Sigmoid colon (tissue), 7 donors: ENCODE measurements around the gene EGR2. TPM values are rescaled to one million over a fixed set of nuclear protein-coding genes. Genes with fewer than 3 reads are reported as not detected.

Source experiments
- DNase-seq: peaks from one replicate; pipeline ENCODE4 v3.0.0-alpha.2; 2019
- H3K27ac ChIP-seq, 4 donors: fragments of 200-600 bp; sonication (generic); one replicate each; pipeline ENCODE4 v1.5.1; 2016 to 2019; ENCODE audit warnings: mild to moderate bottlenecking in 1 of 4
- H3K27me3 ChIP-seq, 3 donors: fragments of 200-600 bp; sonication (generic); one replicate each; pipeline ENCODE4 v1.5.1; 2019; ENCODE audit warnings: mild to moderate bottlenecking in 1 of 3
- H3K36me3 ChIP-seq, 4 donors: fragments of 200-600 bp; sonication (generic); one replicate each; pipeline ENCODE4 v1.5.1; 2016 to 2019
- H3K4me1 ChIP-seq, 4 donors: fragments of 200-600 bp; sonication (generic); one replicate each; pipeline ENCODE4 v1.5.1; 2017 to 2019
- H3K4me3 ChIP-seq, 4 donors: fragments of 200-600 bp; sonication (generic); one replicate each; pipeline ENCODE4 v1.5.1; 2017 to 2019; ENCODE audit warnings: mild to moderate bottlenecking in 2 of 4, moderate library complexity in 1 of 4
- H3K9me3 ChIP-seq, 4 donors: fragments of 200-600 bp in 3 of 4; sonication (generic) in 3 of 4; one replicate each; pipeline versions ENCODE4 v1.5.1 to v1.6.1; 2013 to 2019
- EP300 ChIP-seq, 4 donors: sonication (generic); formaldehyde crosslinking; IDR thresholded peaks; one replicate each; pipeline ENCODE4 v1.6.1; 2017; ENCODE audit warnings: antibody characterized with exemption in 4 of 4
- POLR2A ChIP-seq, 2 donors: fragments of 450-650 bp; IDR thresholded peaks; one replicate each; pipeline ENCODE4 v1.6.1; 2016; ENCODE audit warnings: antibody characterized with exemption in 2 of 2, mild to moderate bottlenecking in 2 of 2, moderate library complexity in 2 of 2
- POLR2AphosphoS5 ChIP-seq, 4 donors: sonication (generic); formaldehyde crosslinking; IDR thresholded peaks; one replicate each; pipeline ENCODE4 v1.6.1; 2017; ENCODE audit warnings: antibody characterized with exemption in 4 of 4
- WGBS, 2 donors: extraction: QIAGEN DNeasy Blood & Tissue Kit; methylation state at CpG; one replicate each; pipeline ENCODE4 v1.1.7; 2013; 5-methylcytosine and 5-hydroxymethylcytosine counted together
- intact Hi-C: fragments of 100-400 bp; cut with DNase I; formaldehyde crosslinking; loops from one replicate; pipeline ENCODE4 v1.15.1; 2023
- polyA plus RNA-seq, 3 donors: library from polyadenylated mRNA; stranded (reverse); fragments of 200-250 nt; gene quantifications; one replicate each; pipeline ENCODE4 v1.2.3, GENCODE V29; 2013
- total RNA-seq, 4 donors: library from RNA; depleted of rRNA; stranded (reverse); fragments of >200 nt; gene quantifications; one replicate each; pipeline ENCODE4 v1.1.0, GENCODE V29; 2016
- TF ChIP-seq, protein P1 (sequence below), 4 experiments: fragments of 450-650 bp in 3 of 4; fragments of 200-600 bp in 1 of 4; IDR thresholded peaks; one replicate each; pipeline ENCODE4 v1.5.1; 2016 to 2019; ENCODE audit warnings: antibody characterized with exemption in 4 of 4, mild to moderate bottlenecking in 3 of 4, moderate library complexity in 2 of 4
- donor health status: healthy with polysubstance abuse.
- donor health status: Bipolar disorder and iron deficiency.
- donor health status: healthy.

Gene EGR2
- total RNA-seq (1 to 10 TPM; 1.7 to 3.4 (median 1.8) TPM), polyA plus RNA-seq (1 to 10 TPM in 2 of 3 donors, under 1 TPM in 1; 0.23 to 2.2 (median 1.8) TPM)

DNA sequence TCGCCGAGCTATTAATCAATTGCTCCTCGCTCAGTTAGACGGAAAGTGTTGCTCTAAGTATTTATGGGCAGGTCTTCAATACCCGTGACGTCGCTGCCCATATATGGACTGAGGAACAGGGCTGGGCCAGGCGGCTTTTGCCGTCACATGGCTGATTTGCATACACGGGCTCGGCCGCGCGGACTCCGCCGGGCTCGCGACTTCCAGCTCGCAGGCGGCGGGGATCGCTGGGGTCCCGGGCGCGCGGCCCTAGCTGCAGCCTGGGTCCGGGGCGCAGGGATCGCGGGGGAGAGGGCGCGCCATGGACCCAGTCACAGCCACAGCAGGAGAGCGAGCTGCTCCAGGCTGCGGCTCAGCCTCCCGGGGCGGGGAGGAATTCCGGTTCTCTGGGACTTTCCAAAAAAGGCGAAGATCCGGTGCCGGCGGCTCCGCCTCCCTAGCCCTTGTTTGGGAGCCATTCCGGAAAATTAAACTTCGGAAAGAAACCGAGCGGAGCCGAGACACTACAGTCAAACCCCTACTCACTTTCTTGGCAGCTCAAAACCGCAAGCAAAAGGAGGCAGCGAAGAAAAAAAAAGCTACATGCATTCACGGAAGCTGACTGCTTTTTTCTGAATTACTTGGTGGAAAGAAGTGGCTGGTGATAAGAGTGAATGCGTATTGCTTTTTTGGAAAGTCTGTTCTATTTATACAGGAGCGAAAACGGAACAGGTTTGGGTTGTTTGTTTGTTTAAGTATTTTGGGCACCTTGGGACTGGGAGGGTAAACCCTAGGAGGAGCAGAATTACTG, at the start of gene EGR2:
Gene EGR2, minus strand, starts transcription at position 36 of the 790 bp plus-strand sequence. CDS start 337 bp downstream, outside the sequence.
- TF ChIP-seq POLR2A (IDR thresholded peaks at IDR 0.05) (no peak), POLR2AphosphoS5 (IDR thresholded peaks at IDR 0.05) (peak in 2 of 4 donors; percentile 30 to 72)
- H3K27me3 ChIP-seq: peaks cover 13 to 51% (median 24%) of the 10 kb centered on the region in 3 donors
- 0% methylated on average over 53 of the region's 53 CpGs for WGBS, 2 donors
- no peaks in the 10 kb centered on the region for H3K9me3 ChIP-seq
- no peaks in the 10 kb centered on the region for H3K36me3 ChIP-seq
- DNase-seq: peak; percentile 97
- peaks cover 0 to 41% (median 38%) of the 10 kb centered on the region in 4 donors for H3K4me1 ChIP-seq
- peak within 1 kb of the TSS; percentile 79 to 95 (median 88) for H3K27ac ChIP-seq
- intact Hi-C loops: loop anchor here (5.0 kb wide), 2 partner anchors 224 to 341 kb away; no protein-coding TSS in a partner anchor
- peak within 1 kb of the TSS; percentile 64 to 88 (median 78) for H3K4me3 ChIP-seq

DNA sequence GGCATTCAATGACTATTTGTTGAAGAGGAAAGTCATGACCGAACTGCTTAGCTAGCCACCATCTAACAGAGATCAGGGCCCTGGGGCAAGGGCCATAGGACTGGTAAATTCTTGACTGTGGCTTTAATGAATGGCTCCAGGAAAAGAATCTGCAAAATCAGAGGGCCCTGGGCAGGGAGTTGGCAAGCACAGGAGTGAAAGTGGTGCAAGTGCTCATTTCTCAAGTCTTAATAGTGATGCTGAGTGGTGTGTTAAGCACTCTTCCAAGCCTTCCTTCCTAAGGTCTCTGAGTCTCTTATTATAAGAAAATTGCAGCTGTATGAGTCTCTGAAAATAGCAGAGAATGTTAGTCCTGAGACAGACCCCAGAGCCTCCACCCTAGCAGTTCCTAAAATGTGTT, 46.3 kb upstream of the EGR2 start:
- DNase-seq: no peak
- H3K27ac ChIP-seq: no peak overlapping the region
- intact Hi-C loops: no loop called here
- H3K4me3 ChIP-seq: no peak overlapping the region
- H3K4me1 ChIP-seq: no peaks in the 10 kb centered on the region
- TF ChIP-seq EP300 (IDR thresholded peaks at IDR 0.05) (no peak), POLR2AphosphoS5 (IDR thresholded peaks at IDR 0.05) (no peak), POLR2A (IDR thresholded peaks at IDR 0.05) (no peak)
- TF ChIP-seq, protein P1, sequence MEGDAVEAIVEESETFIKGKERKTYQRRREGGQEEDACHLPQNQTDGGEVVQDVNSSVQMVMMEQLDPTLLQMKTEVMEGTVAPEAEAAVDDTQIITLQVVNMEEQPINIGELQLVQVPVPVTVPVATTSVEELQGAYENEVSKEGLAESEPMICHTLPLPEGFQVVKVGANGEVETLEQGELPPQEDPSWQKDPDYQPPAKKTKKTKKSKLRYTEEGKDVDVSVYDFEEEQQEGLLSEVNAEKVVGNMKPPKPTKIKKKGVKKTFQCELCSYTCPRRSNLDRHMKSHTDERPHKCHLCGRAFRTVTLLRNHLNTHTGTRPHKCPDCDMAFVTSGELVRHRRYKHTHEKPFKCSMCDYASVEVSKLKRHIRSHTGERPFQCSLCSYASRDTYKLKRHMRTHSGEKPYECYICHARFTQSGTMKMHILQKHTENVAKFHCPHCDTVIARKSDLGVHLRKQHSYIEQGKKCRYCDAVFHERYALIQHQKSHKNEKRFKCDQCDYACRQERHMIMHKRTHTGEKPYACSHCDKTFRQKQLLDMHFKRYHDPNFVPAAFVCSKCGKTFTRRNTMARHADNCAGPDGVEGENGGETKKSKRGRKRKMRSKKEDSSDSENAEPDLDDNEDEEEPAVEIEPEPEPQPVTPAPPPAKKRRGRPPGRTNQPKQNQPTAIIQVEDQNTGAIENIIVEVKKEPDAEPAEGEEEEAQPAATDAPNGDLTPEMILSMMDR (IDR thresholded peaks at IDR 0.05): no peak
- H3K9me3 ChIP-seq: no peaks in the 10 kb centered on the region
- H3K27me3 ChIP-seq: no peaks in the 10 kb centered on the region
- H3K36me3 ChIP-seq: no peaks in the 10 kb centered on the region
- WGBS, 2 donors: 86 to 96% methylated on average over 1 of the region's 1 CpG

DNA sequence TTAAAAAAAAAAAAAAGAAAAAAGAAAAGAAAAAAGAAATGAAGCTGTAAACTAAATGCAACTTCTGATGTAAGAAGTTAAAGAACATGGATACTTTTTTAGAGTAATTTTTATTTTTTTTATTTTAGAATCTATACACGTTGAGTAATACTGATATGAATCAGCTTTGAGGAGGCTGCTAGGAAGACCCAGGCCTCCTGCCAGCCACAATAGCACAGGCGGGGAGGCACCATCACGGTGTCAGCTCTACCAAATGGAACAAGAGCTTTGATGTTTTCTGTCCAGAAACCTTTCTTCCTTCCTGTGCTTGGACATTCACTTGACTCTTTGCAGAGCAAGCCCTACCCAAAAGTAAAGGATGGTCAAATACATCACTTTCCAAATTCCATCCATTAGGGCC, 45.3 kb upstream of the EGR2 start:
- WGBS, 2 donors: 68 to 75% methylated on average over 3 of the region's 3 CpGs
- H3K27ac ChIP-seq: no peak overlapping the region
- TF ChIP-seq POLR2AphosphoS5 (IDR thresholded peaks at IDR 0.05) (no peak), EP300 (IDR thresholded peaks at IDR 0.05) (no peak), POLR2A (IDR thresholded peaks at IDR 0.05) (no peak)
- TF ChIP-seq, protein P1 (IDR thresholded peaks at IDR 0.05): no peak

DNA sequence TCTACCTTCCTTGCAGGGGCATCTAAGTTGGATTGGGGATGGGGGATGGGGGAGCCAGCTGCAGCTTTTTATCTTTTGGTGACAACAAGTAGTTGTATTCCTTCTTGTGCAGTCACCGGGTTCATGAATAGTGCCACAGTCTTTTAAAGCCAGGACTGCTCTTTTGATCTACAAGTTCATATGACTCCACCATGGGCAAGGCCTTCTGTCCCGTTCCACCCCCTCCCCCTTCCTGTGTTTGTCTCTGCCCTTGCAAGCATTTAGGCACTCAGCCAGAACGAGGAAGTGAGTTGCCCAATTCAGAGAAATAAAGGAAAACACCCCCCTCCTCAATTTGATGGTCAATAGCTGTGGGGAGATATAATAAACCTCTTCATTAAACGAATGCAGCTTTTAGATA, 44.8 kb upstream of the EGR2 start:
- DNase-seq: no peak
- Histone ChIP-seq H3K27me3 (no peaks in the 10 kb centered on the region), H3K4me3 (no peak overlapping the region), H3K9me3 (no peaks in the 10 kb centered on the region), H3K27ac (no peak overlapping the region), H3K4me1 (no peaks in the 10 kb centered on the region), H3K36me3 (no peaks in the 10 kb centered on the region)
- intact Hi-C loops: no loop called here
- TF ChIP-seq POLR2A (IDR thresholded peaks at IDR 0.05): no peak
- TF ChIP-seq POLR2AphosphoS5 (IDR thresholded peaks at IDR 0.05): no peak
- TF ChIP-seq, protein P1 (IDR thresholded peaks at IDR 0.05): no peak
- no peak for TF ChIP-seq EP300 (IDR thresholded peaks at IDR 0.05)
- 13 to 15% methylated on average over 4 of the region's 4 CpGs for WGBS, 2 donors

More for the DNA sequence above, 45.3 kb upstream of the EGR2 start:
- no peaks in the 10 kb centered on the region for H3K4me1 ChIP-seq
- H3K36me3 ChIP-seq: no peaks in the 10 kb centered on the region
- no peak for DNase-seq
- no peaks in the 10 kb centered on the region for H3K9me3 ChIP-seq
- H3K27me3 ChIP-seq: no peaks in the 10 kb centered on the region
- intact Hi-C loops: no loop called here
- no peak overlapping the region for H3K4me3 ChIP-seq

DNA sequence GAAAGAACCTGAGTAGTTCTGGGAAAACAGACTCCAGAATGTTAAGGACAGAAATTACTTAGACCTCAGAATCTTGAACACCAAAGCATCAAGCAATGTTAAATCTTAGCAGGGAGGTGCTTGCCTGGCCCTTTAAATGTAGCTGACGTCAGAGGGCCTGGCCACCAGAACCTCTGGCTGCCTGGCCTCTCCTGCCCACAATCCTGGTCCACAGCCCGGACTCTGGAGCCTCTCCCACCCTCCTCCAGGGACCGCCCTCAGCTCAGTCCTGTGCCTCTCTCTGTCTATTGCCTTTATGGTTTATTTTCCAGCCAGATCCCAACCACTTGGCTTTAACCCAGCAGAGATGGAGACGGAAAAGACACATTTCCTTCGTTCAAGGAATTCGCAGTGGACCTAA, 42.2 kb upstream of the EGR2 start:
- Histone ChIP-seq H3K4me3 (no peak overlapping the region), H3K27me3 (no peaks in the 10 kb centered on the region), H3K4me1 (no peaks in the 10 kb centered on the region), H3K9me3 (no peaks in the 10 kb centered on the region), H3K27ac (no peak overlapping the region), H3K36me3 (no peaks in the 10 kb centered on the region)
- intact Hi-C loops: no loop called here
- DNase-seq: no peak
- WGBS, 2 donors: 31 to 62% methylated on average over 6 of the region's 6 CpGs
- no peak for TF ChIP-seq POLR2AphosphoS5 (IDR thresholded peaks at IDR 0.05)
- TF ChIP-seq EP300 (IDR thresholded peaks at IDR 0.05): no peak
- TF ChIP-seq, protein P1 (IDR thresholded peaks at IDR 0.05): no peak
- no peak for TF ChIP-seq POLR2A (IDR thresholded peaks at IDR 0.05)
